Testis (tissue), 3 donors: Measurements from ENCODE around the gene LCN10. TPM values are rescaled to one million over a fixed set of nuclear protein-coding genes. Genes with fewer than 3 reads are reported as not detected.
A peak's percentile ranks its signal among the peaks of the same experiment; 100 is the strongest.

Experiments
- DNase-seq: peaks from one replicate; pipeline ENCODE4 v3.0.0-alpha.2; 2019
- H3K27ac ChIP-seq, 2 donors: fragments of 200-600 bp; sonication (generic); one replicate each; pipeline ENCODE4 v1.5.1; 2019
- H3K27me3 ChIP-seq: fragments of 200-600 bp; sonication (generic); one replicate; pipeline ENCODE4 v1.5.1; 2019
- H3K36me3 ChIP-seq: fragments of 200-600 bp; sonication (generic); one replicate; pipeline ENCODE4 v1.5.1; 2017; ENCODE audit warnings: low read depth; ENCODE audit errors: missing control alignments
- H3K4me1 ChIP-seq: fragments of 200-600 bp; sonication (generic); one replicate; pipeline ENCODE4 v1.5.1; 2019
- H3K4me3 ChIP-seq, 2 donors: fragments of 200-600 bp; sonication (generic); one replicate each; pipeline ENCODE4 v1.5.1; 2017 to 2019
- H3K9me3 ChIP-seq: fragments of 200-600 bp; sonication (generic); one replicate; pipeline ENCODE4 v1.5.1; 2017
- POLR2A ChIP-seq: fragments of 450-650 bp; IDR thresholded peaks from one replicate; pipeline ENCODE4 v1.6.1; 2017; ENCODE audit warnings: antibody characterized with exemption, mild to moderate bottlenecking, moderate library complexity
- WGBS, 2 donors: methylation state at CpG; one replicate each; pipeline ENCODE4 v1.1.5; 2018; 5-methylcytosine and 5-hydroxymethylcytosine counted together
- intact Hi-C: fragments of 100-400 bp; cut with DNase I; formaldehyde crosslinking; loops from one replicate; pipeline ENCODE4 v1.15.1; 2023; ENCODE audit warnings: low total_unique reads
- polyA plus RNA-seq: library from polyadenylated mRNA; stranded (reverse); fragments of 350-450 nt; fragmentation: Illumina TruSeq; extraction: RNeasy Lipid Tissue Mini Kit (QIAGEN cat#74804); gene quantifications from one replicate; pipeline ENCODE4 v1.2.3, GENCODE V29; 2014; ENCODE audit warnings: low read depth, low replicate concordance; ENCODE audit not compliant: insufficient read depth
- total RNA-seq, 2 donors: library from RNA; depleted of rRNA; stranded (reverse); fragments of >200 nt; gene quantifications; one replicate each; pipeline ENCODE4 v1.2.3, GENCODE V29; 2016
- TF ChIP-seq, protein P1 (sequence below), 3 experiments: fragments of 450-650 bp in 2 of 3; fragments of 200-600 bp in 1 of 3; sonication (generic) in 1 of 3; IDR thresholded peaks; one replicate each; pipeline ENCODE4 v1.5.1; 2016 to 2019; ENCODE audit warnings: antibody characterized with exemption in 3 of 3, mild to moderate bottlenecking in 2 of 3, moderate library complexity in 1 of 3

Gene LCN10
- total and polyA plus RNA-seq, 3 donors from 2014 or later = 8.3 to 11.7 (median 8.7) TPM

DNA sequence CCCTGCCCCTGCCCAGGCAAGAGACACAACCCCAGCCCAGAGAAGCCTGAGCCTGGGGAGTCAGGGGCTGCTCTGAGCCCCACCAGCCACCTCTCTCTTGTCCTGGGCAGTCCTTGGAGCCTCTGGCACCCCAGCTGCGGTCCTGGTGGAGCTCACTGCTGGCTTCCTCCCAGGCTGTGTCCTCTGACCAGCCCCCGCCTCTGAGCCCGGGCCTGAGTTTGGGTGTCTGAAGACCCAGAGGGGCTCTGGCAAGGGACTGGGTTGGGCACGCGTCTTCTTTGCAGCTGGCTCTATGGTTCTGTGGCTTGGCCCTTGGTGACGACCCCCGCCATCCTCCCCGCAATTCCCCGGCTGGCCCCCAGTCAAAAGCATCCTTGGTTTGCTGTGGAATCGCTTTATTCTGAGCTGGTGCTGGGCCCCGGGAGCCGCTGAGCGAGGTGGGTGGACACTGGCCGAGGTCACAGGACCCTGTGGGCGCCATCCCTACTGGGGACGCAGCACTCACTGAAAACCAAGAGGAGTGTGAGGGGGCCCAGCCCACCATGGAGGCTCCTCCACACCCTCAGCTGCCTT, 985 bp upstream of the LCN10 start:
- TF ChIP-seq, protein P1, sequence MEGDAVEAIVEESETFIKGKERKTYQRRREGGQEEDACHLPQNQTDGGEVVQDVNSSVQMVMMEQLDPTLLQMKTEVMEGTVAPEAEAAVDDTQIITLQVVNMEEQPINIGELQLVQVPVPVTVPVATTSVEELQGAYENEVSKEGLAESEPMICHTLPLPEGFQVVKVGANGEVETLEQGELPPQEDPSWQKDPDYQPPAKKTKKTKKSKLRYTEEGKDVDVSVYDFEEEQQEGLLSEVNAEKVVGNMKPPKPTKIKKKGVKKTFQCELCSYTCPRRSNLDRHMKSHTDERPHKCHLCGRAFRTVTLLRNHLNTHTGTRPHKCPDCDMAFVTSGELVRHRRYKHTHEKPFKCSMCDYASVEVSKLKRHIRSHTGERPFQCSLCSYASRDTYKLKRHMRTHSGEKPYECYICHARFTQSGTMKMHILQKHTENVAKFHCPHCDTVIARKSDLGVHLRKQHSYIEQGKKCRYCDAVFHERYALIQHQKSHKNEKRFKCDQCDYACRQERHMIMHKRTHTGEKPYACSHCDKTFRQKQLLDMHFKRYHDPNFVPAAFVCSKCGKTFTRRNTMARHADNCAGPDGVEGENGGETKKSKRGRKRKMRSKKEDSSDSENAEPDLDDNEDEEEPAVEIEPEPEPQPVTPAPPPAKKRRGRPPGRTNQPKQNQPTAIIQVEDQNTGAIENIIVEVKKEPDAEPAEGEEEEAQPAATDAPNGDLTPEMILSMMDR (IDR thresholded peaks at IDR 0.05) = no peak
- 91 to 97% methylated on average over 6 to 16 of the region's 16 CpGs for WGBS, 2 donors
- intact Hi-C loops = no loop called here
- H3K36me3 ChIP-seq = no peaks in the 10 kb centered on the region
- H3K27me3 ChIP-seq = no peaks in the 10 kb centered on the region
- H3K4me1 ChIP-seq = peaks cover 34% of the 10 kb centered on the region
- H3K4me3 ChIP-seq = peak overlapping the region in 1 of 2 donors; percentile 13
- no peaks in the 10 kb centered on the region for H3K9me3 ChIP-seq
- no peak for DNase-seq
- no peak overlapping the region for H3K27ac ChIP-seq

DNA sequence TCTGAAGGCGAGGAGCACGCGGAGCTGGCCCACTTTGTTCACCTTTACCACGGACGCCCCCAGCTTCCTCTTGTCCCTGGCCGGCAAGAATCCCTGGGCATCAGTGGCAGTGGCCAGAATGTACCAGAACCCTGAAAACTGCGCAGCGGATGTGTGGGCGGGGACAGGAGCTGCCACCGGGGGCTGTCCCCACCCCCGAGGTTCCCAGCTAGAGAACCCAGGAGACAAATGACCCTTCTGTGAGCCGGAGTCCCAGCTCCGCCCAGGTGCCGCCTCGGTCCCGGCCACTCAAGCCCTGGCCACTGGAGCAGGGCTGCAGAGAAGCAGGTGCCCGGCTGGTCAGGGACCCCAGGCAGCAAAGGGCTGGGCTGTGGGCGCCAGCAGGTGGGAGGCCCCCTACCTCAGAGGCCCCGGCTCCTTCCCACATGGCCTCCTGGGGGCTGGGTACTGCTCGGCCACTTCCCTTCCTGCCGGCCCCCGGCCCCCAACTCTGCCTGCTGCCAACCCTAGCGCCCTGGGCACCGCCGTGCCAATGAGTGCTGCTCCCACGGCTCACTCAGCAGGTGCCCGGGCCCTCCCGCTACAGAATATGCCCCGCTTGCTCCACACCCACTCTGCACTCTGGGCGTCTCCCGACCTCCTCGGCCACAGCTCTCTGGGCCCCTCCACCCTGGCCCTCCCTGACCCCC, 713 bp downstream of the LCN10 start:
- 45 to 49% methylated on average over 16 to 32 of the region's 32 CpGs for WGBS, 2 donors
- H3K4me1 ChIP-seq = peaks cover 21% of the 10 kb centered on the region
- H3K4me3 ChIP-seq = no peak overlapping the region
- no peaks in the 10 kb centered on the region for H3K36me3 ChIP-seq
- no peak for DNase-seq
- H3K9me3 ChIP-seq = no peaks in the 10 kb centered on the region
- no peak overlapping the region for H3K27ac ChIP-seq
- H3K27me3 ChIP-seq = no peaks in the 10 kb centered on the region
- intact Hi-C loops = no loop called here
- no peak for TF ChIP-seq POLR2A
- TF ChIP-seq, protein P1 (IDR thresholded peaks at IDR 0.05) = no peak

DNA sequence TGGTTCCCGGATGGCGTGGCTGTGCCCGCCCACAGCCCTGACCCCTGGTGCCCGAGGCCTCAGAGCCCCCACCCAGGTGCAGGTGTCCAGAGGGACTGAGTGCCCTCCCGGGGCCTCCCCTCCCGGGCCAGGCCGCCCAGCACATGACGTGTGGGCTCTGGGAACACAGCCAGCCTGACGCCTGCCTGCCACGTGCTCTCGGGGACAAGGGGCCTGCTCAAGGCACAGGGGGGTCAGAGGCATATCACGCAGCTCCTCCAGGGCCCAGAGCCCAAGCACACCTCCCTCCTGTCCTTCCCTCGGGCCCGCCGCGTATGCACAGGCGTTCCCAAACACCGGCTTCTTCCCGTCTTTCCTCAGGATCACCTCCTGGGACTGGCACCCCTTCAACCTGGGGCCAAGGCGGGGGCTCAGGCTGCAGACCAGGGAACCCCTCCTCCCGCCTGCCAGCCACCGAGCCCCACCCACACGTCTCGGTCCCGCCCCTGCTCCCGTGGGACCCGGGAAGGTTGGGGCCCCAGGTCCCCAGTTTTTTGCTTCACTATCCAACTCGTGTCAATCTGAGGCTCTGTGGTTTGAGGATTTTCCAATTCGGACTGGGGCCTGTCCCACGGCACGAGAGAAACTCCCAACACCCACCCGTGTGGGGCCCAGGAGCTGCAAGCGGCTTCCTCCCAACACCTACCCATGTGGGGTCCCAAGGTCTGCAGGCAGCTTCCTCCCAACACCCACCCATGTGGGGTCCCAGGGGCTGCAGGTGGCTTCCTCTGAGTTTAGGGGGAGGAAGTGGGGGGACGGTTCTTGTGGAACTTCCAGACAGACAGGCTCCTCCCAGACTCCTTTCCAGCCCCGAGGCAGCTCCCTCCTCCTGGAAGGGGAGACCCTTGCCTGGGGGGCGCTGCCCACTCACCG, 1.5 kb downstream of the LCN10 start:
- peaks cover 21% of the 10 kb centered on the region for H3K4me1 ChIP-seq
- no peaks in the 10 kb centered on the region for H3K27me3 ChIP-seq
- 45 to 49% methylated on average over 27 to 36 of the region's 37 CpGs for WGBS, 2 donors
- no peak overlapping the region for H3K4me3 ChIP-seq
- intact Hi-C loops = no loop called here
- H3K9me3 ChIP-seq = no peaks in the 10 kb centered on the region
- TF ChIP-seq POLR2A = no peak
- TF ChIP-seq, protein P1 (IDR thresholded peaks at IDR 0.05) = no peak
- H3K27ac ChIP-seq = no peak overlapping the region
- peak; percentile 74 for DNase-seq
- no peaks in the 10 kb centered on the region for H3K36me3 ChIP-seq

DNA sequence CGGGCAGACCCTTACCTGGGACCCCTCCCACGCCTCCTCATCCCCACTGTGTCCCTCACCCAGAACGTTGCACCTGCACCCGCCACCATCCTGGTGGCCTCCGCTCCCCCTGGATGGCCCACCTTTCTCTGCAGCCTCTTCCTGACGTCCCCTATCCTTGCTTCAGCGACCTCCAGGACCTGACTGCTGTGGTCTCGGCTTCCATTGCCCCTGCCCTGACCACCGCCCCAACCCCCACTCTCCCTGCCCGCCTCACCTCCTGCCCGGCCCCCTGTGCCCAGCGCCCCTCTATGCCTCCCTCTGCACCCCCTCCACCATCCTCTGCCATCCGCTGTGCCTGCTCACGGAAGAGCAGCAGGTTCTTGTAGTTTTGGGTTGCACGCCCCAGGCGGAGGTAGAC, 2.2 kb downstream of the LCN10 start:
- no peaks in the 10 kb centered on the region for H3K9me3 ChIP-seq

More for the DNA sequence above, 2.2 kb downstream of the LCN10 start:
- Histone ChIP-seq H3K36me3 (no peaks in the 10 kb centered on the region), H3K4me3 (no peak overlapping the region), H3K4me1 (peaks cover 21% of the 10 kb centered on the region), H3K27ac (no peak overlapping the region), H3K27me3 (no peaks in the 10 kb centered on the region)
- 83 to 85% methylated on average over 14 to 16 of the region's 16 CpGs for WGBS, 2 donors
- DNase-seq = no peak
- TF ChIP-seq POLR2A = no peak
- TF ChIP-seq, protein P1 (IDR thresholded peaks at IDR 0.05) = no peak
- intact Hi-C loops = no loop called here
